ENCODE data around the gene NEMF.
"Not testable (repeated sequence)": the region's sequence is repeated elsewhere in the genome, so short reads cannot be mapped to it uniquely, and the experiment has no call there.

Gene NEMF

DNA sequence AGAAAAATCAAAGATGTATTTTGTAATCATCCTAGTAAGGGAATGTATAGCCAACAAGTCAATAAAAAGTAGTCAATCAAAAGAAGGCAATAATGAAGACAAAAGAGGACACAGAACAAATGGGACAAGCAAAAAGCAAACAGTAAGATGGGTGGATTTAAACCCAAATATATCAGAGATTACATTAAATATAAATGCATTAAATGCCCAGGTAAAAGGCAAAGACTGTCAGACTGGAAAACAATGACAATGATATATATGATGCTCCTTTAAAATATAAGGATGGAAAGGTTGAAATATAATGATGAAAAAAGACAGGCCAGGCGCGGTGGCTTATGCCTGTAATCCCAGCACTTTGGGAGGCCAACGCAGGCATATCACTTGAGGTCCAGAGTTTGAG lies 35.7 kb downstream of the NEMF start:
- DNase-seq, result no peak

DNA sequence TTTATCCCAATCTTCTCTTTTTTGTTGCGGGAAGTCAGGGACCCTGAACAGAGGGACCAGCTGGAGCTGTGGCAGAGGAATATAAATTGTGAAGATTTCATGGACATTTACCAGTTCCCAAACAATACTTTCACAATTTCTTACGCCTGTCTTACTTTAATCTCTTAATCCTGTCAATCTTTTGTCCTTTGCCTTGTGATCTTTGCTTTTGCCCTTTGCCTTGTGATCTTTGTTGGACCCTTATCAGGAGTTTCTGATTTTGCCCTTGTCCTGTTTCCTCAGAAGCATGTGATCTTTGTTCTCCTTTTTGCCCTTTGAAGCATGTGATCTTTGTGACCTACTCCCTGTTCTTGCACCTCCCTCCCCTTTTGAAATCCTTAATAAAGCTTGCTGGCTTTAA lies 36.5 kb downstream of the NEMF start:
- DNase-seq, result not testable (repeated sequence)

DNA sequence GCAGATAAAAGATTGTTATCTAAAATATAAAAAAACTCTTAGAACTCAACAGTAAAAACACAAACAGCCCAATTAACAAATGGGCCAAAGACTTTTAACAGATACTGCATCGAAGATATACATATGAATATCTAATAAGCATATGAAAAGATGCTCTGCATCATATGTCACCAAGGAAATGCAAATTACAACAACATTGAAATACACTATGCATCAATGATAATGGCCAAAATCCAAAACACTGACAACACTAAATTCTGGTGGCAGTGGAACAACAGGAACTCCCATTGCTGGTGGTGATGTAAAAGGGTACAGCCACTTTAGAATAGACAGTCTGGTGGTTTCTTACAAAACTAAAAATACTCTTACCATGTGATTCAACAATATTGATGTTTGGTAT lies 43.8 kb downstream of the NEMF start:
- no peak for DNase-seq

DNA sequence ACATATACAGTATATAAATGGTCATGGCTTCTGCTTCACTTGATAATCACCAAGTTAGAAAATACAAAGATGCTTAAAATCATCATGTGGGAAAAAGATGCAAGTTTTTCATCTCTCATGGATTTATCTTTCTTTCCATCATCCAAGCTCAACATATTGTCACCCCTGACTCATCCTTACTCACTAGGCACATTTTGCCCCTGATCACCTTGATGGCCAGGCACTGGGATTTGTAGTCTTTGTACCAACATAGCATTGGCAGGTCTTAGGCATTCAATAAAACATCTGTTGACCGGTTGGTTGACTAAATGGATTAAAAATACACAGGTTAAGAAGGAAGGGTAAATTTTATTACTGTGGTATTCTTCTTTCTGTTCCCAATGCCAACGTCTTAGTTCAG lies 56.6 kb downstream of the NEMF start:
- no peak for DNase-seq

DNA sequence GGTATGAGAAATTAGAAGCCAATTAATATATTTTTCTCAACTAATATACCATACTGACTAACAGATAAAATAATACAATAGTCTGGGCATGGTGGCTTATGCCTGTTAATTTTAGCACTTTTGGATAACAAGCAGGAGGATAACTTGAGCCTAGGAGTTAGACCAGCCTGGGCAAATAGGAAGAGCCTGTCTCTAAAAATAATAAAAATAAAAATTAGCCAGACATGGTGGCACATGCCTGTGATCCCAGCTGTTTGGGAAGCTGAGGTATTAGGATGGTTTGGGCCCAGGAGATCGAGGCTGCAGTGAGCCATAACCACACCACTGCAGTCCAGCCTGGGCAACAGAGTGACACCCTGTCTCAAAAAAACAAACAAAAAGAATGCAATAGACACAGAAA lies 60.0 kb downstream of the NEMF start:
- DNase-seq, result no peak

DNA sequence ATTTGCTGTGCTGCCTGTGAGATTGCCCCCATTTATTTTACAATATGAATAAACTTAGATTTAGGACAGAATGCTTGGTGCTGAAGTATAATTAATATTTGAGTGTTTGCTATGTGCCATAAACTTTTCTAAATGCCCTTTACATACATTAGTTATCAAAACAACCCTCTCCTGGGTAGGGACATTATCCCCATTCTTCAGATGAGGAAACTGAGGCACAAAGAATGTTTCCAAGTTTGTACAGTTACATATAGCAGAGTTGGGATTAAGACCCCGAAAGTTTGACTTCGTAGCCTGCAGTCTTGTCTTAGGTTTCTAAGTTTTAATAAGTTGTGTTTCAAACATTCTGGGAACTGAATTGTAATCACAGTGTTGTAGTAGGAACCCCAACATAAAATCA lies 66.3 kb downstream of the NEMF start:
- no peak for DNase-seq

DNA sequence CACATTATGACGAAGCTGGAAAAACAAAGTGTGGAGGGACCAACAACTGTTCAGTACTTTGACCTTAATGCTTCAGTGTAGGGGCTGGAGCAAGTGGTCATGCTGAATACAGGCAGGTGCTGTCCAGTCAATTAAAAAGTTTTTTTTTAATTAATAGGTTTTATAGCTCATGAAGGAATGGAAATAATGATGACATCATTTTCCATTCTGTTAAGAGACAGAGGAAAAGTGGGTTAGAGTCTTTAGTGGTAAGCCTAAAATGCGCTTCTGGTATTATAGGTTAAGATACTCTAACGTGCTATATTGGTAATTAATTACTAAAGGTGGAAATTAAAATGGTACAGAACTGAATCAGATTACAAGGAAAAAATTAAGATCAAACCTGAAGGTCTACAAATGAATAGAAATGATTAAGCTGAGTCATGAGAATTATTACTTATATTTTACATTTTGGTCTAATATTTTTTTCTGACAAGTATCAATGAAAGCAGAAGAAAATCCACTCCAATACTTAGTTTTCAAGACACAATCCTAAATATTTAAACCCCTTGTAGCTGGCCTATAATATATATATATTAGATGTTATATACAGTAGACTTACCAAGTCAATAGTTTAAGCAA lies 69.1 kb downstream of the NEMF start:
- no peak for DNase-seq

DNA sequence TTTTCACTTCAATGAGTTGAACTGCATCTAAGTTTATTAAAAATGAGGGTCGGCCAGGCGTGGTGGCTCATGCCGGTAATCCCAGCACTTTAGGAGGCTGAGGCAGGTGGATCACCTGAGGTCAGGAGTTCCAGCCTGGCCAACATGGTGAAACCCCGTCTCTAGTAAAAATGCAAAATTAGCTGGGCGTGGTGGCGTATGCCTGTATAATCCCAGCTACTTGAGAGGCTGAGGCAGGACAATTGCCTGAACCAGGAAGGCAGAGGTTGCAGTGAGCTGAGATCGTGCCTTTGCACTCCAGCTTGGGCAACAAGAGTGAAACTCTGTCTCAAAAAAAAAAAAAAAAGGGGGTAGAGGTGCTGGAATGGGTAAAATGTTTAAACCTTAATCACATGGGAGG lies 71.5 kb downstream of the NEMF start:
- DNase-seq, result not testable (repeated sequence)

DNA sequence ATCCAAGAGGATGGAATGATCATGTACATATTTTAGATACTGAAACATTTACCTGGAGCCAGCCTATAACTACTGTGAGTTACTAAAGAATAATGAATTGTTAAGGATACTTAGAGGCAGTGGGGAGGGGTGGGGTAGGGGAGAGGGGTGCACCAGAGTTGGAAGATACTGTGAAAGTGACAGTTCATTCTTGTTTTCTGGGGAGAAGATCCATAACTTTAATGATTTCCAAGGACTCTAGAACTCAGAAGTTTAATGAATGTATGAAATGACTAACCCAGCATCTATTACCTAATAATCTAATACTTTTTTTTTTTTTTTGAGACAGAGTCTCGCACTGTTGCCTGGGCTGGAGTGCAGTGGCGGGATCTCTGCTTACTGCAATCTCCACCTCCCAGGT lies 74.2 kb downstream of the NEMF start:
- no peak for DNase-seq

DNA sequence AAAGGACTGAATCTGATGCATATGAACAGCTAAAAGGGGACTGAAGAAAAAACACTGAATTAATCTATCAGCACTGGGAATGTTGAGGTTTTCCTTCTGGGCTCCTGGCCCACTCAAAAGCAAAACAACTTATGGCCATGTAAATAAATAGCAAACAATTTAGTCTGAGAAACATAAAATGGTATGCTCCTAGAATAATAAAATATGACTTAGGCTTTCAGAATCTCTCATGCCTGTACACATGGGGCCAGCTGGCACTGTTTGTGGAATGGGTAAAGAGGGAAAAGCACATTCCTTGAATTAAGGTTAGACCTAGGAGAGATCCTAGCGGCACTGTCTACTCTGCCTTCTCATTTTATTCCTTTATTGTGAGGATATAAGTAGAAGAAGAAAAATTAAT lies 78.5 kb downstream of the NEMF start:
- DNase-seq, result no peak

DNA sequence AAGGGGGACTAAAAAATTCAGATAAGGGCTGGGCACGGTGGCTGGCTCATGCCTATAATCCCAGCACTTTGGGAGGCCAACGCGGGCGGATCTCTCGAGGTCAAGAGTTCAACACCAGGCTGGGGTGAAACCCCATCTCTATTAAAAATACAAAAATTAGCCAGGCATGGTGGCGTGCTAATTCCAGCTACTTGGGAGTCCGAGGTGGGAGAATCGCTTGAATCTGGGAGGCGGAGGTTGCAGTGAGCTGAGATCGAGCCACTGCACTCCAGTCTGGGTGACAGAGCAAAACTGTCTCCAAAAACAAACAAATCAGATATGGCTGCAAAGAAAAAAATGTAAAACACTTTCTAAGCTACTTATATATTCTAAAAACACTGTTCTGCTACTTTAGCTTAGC lies 80.9 kb downstream of the NEMF start:
- not testable (repeated sequence) for DNase-seq

DNA sequence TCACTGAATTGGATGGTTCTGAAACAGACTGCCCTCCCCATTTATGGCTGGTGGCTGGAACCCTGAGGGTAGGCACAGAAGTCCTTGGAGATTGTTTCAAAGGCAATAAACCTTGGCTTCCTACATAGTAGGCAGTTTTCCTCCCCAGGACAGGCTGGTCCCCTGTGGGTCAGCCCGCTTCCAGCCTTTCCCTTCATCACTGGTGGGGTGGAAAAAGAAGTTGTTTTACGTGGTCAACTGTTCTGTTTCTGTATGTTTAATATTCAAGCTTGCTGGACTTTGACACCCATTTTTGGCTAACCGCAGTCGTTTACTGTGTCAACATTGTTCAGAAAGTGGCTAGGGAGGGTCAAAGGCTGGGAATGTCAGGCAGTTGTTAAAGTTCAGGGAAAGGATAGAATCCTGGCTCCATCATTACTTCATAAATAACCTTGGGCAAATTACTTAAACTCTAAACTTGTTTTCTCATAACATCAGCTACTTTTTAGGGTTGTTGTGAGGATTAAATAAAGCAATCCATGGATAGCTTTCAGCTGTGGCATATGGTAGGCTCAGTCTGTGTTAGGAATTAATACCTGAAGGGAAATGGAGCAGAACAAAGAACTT lies 82.3 kb downstream of the NEMF start:
- DNase-seq, result peak; percentile 34

DNA sequence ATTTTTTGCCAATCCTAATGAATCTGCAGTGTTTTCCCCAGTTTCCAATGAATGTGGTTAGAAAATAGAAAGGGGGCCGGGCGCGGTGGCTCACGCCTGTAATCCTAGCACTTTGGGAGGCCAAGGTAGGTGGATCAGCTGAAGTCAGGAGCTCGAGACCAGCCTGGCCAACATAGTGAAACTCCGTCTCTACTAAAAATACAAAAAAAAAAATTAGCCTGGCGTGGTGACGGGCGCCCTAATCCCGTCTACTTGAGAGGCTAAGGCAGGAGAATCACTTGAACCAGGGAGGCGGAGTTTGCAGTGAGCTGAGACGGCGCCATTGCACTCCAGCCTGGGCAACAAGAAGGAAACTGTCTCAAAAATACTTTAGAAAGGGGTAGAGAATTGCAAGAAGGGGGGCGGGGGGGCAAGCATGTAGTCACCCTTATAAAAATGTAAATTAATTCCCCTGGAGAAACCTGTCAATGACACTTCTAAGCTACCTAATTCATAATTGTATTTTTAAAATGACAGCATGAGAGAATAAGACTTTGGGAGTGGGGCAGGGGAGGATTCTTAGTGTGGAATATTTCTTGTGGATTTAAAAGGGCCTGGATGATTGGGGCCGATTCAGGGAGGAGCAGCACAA lies 82.9 kb downstream of the NEMF start:
- no peak for DNase-seq

DNA sequence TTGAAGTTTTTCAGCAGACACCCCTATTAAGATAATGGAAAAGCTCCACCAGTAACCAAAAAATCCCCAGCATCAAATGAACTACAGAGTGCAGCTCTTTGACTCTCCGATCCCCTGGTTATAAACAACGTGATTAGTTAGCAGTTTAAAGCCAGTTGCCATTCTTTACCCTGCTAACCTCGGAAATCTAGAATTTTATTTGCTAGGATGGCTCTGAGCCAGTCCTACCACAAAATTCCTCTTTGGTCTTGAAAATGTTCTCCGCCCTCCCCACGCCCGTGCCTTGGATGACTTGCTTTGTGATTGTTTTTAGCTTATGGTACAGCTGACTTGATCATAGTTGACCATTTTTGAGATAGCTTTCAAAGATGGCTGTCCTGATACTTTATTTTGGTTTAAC lies 83.4 kb downstream of the NEMF start:
- DNase-seq, result peak; percentile 33

DNA sequence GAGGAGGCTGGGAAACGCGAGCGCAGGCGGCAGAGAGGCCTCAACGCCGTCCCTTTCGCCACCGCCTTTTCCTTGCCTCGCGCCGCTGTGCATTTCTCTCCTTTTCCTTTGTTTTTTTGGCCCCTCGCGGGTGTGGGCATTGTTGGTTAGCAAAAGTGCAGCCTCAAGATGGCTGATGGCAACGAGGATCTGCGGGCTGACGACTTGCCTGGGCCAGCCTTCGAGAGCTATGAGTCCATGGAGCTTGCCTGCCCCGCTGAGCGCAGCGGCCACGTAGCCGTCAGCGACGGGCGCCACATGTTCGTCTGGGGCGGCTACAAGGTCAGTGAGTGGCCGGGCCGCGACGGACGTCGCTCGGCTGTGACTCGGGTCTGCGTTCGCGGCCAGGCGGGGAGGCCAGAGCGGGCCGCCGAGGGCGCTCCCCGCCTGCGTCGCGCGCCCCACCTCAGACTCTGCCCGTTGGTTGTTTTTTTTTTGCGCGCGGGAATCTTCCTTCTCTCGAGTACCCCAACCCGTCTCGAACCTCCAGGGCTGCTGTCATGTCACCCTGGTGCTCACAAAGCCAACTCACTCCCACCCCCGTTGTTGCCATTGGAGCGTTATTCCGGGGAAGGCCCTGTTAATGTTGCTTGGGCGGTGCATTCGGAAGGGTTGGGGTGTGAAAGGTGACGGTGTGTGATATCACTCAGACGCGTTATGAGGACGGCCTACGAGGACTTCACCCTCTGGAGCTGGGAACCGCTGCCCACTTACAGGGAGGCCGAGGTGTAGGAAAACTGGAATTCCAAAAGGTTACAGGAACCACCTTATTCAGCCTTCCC lies 84.1 kb downstream of the NEMF start:
- DNase-seq, result peak; percentile 62

DNA sequence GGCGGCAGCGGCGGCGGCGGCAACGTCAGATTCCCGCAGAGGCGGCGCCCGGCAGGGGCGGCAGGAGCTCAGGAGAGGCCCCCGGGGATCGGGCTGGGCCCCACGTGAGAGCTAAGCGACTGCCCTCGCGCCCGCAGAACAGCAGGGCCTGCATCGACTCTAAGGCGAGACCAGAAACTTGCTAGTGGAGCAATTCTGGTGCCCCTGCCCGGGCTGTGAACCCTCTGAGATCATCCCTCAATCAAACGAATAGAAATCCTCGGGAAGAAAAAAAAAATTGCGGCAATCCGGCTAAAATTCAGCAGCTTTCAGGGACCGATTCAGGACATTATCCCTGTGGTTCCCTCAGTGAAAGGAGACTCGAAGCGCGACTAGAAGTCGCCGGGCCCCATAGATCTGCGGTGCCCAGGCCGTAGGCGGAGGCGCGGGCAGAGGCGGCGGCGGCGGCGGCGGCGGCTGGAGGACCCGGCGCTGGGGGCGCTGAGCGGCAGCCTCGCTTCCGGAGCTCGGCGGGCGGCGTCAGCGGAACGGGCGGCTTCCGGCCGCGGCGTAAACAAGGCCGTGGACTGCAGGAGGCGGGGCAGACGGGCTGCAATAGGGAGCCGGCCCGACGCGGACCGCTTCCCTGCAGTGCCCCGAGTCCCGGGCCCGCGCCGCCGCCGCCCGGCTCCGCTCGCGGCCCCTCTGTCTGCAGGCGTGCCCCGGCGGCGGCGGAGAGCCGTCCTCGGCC lies 84.9 kb downstream of the NEMF start, which contains the start of gene KLHDC2:
KLHDC2 (plus strand) TSS at position 583 of the 730 bp plus-strand sequence. CDS start 316 bp downstream, outside the sequence.
- DNase-seq, result peak; percentile 91

DNA sequence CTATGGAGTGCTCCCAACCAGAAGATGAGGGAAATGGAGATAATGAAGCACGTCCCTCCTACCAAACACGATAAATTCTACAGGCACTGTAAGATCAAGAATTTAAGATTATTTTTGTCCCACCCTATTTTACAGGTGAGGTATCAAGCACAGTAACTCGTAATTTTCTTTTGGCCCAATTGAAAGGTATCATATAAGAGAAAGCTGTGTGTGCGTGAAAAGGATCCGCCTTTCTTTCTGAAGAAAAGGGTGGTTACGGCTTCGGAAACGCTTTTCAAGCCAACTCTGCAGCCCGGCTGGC lies 85.4 kb downstream of the NEMF start:
- no peak for DNase-seq

DNA sequence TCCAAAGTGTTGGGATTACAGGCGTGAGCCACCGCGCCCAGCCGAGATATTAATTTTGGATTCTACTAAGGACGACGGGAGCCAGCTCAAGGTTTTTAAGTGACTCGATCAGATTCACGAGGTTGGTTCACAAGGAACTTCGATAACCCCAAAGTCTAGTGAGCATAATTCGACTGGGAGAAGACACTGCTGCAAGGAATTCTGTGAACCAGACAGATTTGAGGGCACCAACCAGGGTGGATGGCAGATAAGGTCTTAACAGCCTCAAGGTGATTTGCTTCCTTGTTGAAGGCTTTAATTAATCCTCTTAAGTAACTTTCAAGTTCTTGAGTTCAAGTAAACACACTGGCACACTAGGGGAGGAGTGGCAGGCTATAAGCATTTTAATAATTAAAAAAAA lies 85.7 kb downstream of the NEMF start:
- DNase-seq, result no peak

DNA sequence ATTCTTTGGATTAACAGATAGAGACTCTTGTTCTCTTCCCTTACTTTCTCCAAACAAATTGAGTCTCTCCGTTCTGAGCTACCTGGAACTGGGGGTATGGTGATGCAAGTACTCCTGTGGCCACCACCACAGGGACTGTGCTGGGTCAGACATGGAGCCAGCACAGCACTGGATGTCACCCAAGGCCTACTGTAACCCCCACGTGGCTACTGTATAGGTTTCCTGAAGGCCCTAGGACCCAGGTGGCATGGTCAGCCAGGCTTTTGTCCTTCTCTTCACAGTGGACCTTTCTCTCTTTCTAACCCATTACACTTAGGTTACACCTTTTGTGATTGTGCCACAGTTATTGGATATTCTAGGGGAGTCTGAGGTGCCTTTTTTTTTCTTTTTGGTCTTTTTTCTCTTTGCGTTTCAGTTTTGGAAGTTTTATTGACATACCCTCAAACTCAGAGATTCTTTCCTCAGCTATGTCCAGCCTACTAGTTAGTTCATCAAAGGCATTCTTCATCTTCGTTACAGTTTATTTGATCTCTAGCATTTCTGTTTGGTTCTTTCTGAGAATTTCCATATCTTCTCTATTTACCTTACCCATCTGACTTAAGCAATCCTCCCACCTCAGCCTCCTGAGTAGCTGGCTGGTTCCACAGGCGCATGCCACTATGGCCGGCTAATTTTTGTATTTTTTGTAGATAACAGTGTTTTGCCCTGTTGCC lies 90.6 kb downstream of the NEMF start:
- no peak for DNase-seq

DNA sequence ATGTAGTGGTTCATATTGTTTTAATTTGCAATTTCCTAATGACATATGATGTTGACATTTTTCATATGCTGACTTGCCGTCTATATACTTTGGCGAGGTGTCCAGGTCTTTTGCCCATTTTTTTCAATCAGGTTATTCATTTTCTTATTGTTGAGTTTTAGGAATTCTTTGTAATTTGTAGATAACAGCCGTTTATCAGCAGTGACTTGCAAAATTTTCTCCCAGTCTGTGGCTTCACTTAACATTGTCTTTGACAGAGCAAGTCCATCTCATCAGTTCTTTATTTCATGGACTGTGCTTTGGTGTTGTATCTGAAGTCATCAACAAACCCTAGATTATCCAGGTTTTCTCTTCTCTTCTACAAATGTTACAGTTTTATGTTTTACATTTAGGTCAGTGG lies 97.2 kb downstream of the NEMF start:
- DNase-seq, result no peak

DNA sequence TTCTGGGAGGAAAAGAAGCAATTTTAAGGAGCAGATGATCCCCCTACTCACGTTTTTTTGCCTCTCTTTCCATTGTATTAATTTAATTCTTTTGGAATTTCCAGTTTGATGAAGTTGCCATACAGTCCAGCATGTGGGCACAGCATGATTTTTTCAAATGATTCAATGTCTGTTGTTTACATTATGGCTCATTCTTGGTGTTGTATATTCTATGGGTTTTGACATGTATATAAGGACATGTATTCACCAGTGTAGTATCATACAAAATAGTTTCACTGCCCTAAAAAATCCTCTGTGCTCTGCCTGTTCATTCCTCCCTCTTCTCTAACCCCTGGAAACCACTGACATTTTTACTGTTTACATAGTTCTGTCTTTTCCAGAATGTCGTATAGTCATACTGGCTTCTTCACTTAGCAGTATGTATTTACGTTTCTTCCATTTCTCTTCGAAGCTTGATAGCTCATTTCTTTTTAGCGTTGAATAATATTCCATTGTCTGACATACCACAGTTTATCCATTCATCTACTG lies 98.0 kb downstream of the NEMF start:
- no peak for DNase-seq

DNA sequence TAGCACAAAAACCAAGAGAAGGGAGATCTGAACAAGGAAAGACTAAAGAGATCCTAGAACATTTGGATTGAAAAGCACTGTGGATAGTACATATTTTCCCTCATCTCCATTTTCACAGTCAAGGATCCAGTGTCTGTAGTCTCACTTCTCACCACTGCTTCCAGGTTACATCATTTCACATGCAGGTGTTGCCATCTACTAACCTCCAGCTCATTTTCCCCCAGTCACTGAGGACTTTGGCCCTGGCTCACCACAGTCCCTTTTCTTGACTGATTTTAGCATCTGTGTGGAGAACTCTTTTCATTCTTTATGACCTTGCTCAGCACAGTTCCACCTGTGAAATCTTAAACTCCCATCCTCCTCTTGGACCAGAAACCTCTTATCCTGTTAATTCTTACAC lies 106.1 kb downstream of the NEMF start:
- DNase-seq, result not testable (repeated sequence)
